Esophagus muscularis mucosa (tissue), 2 donors: ENCODE measurements around the gene CCDC116.

Experiments used
- POLR2A ChIP-seq: fragments of 450-650 bp; IDR thresholded peaks from one replicate; pipeline ENCODE4 v1.6.1; 2017; ENCODE audit warnings: antibody characterized with exemption, moderate library complexity, mild to moderate bottlenecking, low read depth
- POLR2AphosphoS5 ChIP-seq, 2 donors: sonication (generic); formaldehyde crosslinking; IDR thresholded peaks; one replicate each; pipeline ENCODE4 v1.6.1; 2017; ENCODE audit warnings: antibody characterized with exemption in 2 of 2

DNA sequence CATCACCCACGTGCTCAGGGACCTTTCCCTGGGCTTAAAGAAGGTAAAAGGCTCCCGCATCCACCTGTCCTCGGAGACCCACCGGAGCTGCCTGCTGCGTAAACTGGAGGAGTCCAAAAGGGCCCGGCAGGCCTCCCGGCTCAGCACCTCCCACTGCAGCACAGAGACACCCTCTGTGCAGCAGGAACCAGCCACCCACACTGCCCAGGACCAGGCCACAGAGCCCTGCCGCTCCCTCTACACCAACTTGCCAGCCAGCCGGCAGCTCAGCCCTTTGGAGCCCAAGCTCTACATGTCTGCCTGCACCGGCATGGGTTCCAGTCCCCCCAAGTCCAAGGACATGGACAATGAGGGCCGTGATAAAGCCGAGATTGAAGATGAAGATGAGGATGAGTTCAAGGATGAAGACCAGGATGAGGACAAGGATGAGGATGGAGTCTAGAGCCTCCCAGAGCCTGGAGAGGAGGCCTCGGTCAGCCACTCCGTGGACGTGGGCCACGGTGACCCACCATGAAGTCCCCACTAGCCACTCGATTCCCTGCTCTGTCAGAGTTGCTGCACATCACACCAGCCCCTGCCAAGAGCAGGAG, 4.2 kb downstream of the CCDC116 start:
- no peak for TF ChIP-seq POLR2A
- TF ChIP-seq POLR2AphosphoS5 (IDR thresholded peaks at IDR 0.05): no peak
